Stimulated activated CD8-positive, alpha-beta memory T cell treated with anti-CD3 and anti-CD28 coated beads, Interleukin-4, amount 100 ng/mL, for 24 hours (primary cell): ENCODE data around the gene ARHGEF28.

Source experiments
- DNase-seq: peaks from one replicate; pipeline ENCODE4 v3.0.0-alpha.2; 2020; ENCODE audit warnings: low read depth

ARHGEF28 gene

DNA sequence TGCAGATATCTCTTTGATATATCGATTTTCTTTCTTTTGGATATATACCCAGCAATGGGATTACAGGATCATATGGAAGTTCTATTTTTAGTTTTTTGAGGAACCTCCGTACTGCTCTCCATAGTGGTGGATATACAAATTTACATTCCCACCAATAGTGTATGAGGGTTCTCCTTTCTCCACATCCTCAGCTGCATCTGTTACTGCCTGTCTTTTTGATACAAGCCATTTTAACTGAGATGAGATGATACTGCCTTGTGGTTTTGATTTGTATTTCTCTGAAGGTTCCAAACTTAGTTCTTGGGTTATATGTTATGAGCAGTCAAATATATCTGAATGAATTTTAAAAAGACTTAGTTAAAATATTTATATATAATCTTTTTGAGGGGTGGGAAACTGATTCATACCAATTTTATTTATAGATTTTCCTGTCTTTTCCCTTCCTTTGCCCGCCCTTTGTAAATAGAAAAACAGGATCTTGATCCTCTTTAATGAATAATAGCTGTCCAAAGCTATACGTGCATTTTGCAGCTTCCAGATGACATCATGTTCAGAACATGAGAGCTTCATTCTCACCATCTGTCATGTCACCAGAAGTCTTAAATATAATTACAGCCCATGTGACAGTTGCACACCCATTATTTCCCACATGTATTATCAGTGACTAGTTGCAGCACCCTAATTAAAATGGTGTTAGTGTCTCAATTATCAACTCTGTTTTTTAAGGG, 6.2 kb upstream of the ARHGEF28 start:
- DNase-seq: no peak

- no peak for DNase-seq
These were observed 5.7 kb upstream of the ARHGEF28 start for GRCh38 chr5:73620334-73620687.

GRCh38 chr5:73623060-73623459, 2.9 kb upstream of the ARHGEF28 start:
- no peak for DNase-seq

DNA sequence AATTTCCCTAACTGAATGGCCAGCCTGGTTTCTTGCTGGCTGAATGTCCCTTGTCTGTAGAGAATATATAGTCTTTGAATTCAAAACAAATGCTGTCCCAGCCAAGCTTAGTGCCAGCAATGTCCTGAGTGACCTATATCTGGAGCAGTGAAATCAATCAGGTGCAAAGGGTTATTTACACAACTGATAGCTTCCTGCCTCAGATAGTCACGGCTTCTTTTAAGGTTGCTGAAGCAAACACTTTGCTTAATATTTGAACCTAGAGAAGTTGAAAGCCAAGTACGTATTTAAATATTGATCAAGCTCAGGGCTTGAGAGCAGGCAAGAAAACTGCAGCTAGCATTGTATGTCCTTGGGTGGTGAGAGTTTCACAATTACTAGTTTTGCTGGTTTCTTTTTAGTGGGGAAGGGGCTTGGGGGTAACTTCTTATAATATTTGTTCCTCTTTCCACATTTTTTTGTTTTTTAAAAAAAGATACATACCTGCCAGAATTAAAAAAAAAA, 2.0 kb upstream of the ARHGEF28 start:
- no peak for DNase-seq

DNA sequence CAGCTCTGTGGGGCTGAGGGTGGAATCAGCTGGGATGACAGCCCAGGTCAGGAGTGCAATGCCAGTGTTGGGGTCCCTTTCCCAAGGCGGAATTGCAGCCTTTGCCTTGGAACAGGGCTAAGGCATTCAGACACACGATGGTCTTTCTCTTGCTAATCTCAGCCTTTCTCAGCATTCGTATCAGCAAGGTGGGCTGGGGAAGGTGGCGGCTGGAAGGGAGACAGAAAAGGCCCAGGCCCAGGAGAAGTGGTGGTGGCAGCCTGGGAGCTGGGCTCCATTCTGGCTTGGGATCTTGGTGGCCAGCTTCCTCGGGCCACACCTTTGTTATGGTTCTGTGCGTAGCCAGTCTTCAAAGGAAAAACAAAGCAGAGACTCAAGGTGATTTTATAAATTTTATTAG, 1.1 kb upstream of the ARHGEF28 start:
- no peak for DNase-seq

- no peak for DNase-seq
These were observed 538 bp upstream of the ARHGEF28 start for GRCh38 chr5:73625372-73625943.

DNA sequence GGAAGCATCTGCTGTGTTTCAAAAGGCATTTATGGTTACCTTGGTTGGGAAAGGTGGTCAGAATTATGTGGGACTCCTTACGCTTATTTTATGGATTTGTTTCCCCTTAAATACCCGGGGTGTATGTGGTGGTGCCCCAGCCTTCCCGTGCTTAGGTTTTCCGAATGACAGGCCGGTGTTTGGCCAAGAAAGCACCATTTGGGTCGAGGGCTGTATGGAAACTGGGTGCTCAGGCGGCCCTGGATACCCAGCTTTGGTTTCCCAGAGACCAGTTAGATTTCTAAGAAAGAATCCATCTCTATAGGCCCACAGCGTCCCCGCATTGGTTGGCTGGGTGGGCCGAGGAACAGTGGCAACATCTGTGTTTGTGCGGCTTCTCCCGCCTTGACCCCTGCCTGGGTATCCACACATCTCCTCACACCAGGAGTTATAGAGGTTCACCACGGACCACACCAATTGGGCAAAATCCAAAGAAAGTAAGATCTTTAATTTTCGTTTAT, 868 bp downstream of the ARHGEF28 start:
- DNase-seq: no peak

DNA sequence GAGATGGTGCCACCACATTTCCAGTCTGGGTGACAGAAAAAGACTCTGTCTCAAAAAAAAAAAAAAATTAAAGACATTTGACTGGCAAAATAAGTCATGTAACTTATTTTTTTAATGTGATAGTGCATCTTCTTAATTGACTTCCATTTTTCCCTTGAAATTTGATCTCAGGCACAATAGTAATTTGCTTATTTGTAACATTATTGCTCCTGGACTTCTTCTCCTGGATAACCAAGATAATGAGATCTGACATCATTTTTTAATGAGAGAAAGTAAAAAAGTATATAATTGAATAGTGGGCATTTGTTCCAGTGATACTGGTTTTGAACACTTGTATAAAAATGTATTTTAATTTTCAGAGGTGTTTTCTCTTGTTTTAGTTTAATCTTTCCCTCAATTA, 3.5 kb downstream of the ARHGEF28 start:
- DNase-seq: no peak

DNA sequence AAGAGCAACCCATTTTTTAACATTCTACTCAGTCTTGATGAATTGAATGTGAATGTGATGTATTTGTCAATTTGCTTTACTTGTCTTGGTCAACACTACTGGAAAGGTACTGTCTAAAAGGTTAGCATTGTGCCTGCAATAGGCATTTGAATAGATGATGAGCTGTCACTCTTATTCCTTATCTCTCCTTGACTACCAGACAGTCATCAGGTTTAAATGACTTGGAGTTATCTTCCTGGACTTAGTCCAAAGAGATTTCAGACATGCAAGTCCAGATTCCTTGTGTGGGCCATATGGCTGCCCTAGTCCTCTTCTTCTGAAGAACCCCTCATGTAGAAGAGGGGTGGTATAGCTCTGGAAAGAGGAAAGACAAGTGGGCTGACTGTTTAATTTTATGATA, 4.8 kb downstream of the ARHGEF28 start:
- DNase-seq: no peak

GRCh38 chr5:73631500-73631899, 5.5 kb downstream of the ARHGEF28 start:
- DNase-seq: no peak

GRCh38 chr5:73633060-73633459, 7.1 kb downstream of the ARHGEF28 start:
- no peak for DNase-seq

- DNase-seq: no peak
These were observed 10.4 kb downstream of the ARHGEF28 start for GRCh38 chr5:73636408-73636807.

GRCh38 chr5:73637565-73637964, 11.6 kb downstream of the ARHGEF28 start:
- DNase-seq: no peak

- DNase-seq: no peak
These were observed 12.5 kb downstream of the ARHGEF28 start for GRCh38 chr5:73638344-73639095.

DNA sequence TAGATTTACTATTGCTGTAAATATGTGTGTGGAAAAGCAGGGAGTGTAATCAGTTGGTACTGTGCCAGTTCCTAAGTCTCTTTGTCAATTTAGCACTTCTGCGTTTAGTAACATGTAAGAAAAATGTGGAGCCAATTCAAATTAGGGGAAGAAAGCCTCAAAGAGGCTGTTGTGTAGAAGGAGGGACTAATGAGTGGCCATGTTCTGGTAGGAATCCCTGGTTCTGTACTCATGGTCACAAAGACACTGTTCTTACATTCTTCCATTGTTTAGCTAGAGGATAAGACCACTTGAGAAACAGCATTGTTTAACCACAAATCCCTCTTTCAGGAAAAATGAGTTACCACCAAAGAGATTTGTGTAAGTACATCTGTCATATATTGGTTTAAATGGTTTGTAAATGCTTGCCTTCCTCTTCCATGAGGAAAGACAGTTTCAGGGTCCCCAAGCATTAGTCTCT, 14.9 kb downstream of the ARHGEF28 start:
- no peak for DNase-seq

DNA sequence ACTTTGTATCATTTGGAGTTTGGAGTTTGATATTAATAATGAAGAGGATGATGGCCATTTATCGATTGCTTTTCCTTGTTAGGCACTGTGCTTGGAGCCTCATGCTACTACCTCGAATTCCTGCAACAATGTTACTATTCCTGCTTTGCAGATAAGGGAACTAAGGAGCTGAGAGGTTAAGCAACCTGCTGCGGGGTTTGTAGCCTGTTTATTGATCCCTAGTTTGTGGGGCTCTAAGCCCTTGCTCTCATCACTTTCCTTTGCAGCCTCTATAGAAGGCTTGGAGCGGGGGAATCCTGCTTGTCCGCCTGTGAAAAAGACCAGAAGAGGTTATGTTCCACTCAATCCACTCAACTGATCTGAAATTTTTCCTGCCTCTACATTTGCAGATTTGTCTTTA, 15.8 kb downstream of the ARHGEF28 start:
- DNase-seq: no peak

DNA sequence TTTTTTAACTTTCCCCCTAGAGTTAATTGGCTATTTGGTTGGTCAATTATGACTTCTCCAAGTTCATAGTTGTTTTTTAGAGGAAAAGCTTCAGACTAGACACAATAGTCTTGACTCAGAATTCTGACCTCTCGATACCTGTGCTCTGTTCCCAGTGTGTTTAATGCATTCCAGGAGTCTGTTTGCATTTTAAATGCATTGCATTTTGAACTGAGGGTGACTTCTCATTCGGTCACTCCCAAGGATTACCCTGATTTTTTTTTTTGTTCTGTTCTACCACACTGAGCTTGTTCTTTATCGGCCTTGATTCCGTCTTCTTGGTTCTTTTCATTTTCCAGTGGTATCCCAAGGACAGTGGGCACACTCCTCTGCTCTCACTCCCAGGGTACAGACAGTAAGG, 16.3 kb downstream of the ARHGEF28 start:
- DNase-seq: no peak

- DNase-seq: no peak
These were observed 18.5 kb downstream of the ARHGEF28 start for GRCh38 chr5:73644385-73644963.

DNA sequence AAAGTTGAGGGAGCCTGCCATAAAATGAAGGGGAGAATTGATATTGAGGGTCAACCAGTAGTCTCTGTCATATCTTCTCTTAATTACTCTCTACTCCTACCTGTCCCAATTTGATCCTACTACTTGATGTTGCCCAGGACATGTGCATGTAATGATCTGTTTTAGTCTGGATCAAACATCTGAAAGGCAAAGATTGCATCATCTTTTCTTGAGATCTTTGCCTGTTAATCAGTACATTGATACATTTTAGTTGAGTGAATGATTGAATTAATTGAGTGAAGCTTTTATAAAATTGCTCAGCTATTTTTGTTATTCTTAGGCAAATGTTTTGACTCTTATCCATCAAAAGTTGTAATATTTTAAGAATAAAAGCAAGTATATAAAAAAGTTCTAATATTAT, 21.7 kb downstream of the ARHGEF28 start:
- DNase-seq: no peak

DNA sequence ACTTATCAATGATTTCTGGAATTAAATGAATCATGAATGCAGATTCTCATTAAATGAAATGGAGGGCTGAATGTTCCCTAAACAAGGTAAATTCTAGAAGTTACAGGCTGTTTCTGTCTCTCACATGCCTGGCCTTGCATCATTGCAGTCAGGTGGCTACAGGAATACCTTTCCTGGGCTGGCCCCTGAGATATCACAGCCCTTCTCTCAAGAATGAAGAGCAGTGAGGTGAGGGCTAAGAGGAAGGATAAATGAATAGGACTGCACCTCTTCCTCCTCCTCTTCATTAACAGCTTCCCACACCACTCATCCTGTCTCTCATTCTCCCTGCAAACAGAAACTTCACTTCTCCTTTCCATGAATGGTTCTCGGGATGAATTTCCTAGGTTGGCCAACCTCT, 22.5 kb downstream of the ARHGEF28 start:
- no peak for DNase-seq

GRCh38 chr5:73649926-73650325, 23.9 kb downstream of the ARHGEF28 start:
- no peak for DNase-seq

- DNase-seq: no peak
These were observed 26.4 kb downstream of the ARHGEF28 start for GRCh38 chr5:73652391-73652790.
